Tibial nerve (tissue), 3 donors: ENCODE data around the gene RIF1.

ENCODE experiments used
- POLR2A ChIP-seq, 2 donors: fragments of 450-650 bp; IDR thresholded peaks; one replicate each; pipeline ENCODE4 v1.6.1; 2017; ENCODE audit warnings: antibody characterized with exemption in 2 of 2, mild to moderate bottlenecking in 2 of 2, moderate library complexity in 2 of 2
- TF ChIP-seq, protein P1 (sequence below), 5 experiments: fragments of 200-600 bp in 3 of 5; fragments of 450-650 bp in 2 of 5; sonication (generic) in 3 of 5; IDR thresholded peaks; one replicate each; pipeline ENCODE4 v1.5.1; 2016 to 2019; ENCODE audit warnings: antibody characterized with exemption in 5 of 5, mild to moderate bottlenecking in 3 of 5, moderate library complexity in 2 of 5

DNA sequence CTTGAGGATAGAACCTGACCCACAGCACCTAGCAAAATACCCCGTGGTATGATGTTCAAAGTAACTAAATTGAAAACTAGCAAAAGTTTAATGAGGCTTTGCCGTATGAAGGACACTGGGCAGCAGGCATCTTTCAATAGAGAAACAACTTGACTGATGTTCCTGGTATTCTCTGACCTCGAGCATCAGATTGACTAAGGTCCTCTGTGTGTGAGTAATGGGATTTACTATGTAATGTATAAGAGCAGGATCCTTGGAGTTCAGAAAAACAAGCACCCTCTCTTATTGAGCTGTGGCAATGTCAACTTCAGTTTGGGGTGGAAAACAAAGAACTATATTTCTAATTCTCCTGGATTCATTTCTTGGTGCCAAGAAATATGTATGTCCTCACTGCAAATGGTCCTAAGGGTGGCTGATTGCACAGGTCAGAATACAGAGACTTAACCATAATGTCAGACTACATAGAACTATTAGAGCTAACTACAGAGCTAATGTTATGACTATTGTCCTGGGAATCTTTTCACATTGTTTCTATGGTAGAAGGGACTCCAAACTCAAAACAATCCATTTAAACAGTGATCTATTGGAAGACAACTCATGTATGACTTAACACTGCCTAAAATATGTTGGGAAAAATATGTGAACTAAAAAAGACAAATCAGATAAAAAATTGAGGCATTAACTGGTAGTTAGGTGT lies 47.9 kb upstream of the RIF1 start:
- no peak for TF ChIP-seq POLR2A (IDR thresholded peaks at IDR 0.05)
- TF ChIP-seq, protein P1, sequence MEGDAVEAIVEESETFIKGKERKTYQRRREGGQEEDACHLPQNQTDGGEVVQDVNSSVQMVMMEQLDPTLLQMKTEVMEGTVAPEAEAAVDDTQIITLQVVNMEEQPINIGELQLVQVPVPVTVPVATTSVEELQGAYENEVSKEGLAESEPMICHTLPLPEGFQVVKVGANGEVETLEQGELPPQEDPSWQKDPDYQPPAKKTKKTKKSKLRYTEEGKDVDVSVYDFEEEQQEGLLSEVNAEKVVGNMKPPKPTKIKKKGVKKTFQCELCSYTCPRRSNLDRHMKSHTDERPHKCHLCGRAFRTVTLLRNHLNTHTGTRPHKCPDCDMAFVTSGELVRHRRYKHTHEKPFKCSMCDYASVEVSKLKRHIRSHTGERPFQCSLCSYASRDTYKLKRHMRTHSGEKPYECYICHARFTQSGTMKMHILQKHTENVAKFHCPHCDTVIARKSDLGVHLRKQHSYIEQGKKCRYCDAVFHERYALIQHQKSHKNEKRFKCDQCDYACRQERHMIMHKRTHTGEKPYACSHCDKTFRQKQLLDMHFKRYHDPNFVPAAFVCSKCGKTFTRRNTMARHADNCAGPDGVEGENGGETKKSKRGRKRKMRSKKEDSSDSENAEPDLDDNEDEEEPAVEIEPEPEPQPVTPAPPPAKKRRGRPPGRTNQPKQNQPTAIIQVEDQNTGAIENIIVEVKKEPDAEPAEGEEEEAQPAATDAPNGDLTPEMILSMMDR (IDR thresholded peaks at IDR 0.05), result no peak
